EL (cell line): Measurements from ENCODE around the gene MMP26.
A peak's percentile ranks its signal among the peaks of the same experiment; 100 is the strongest.
"Not testable (repeated sequence)": the region's sequence is repeated elsewhere in the genome, so short reads cannot be mapped to it uniquely, and the experiment has no call there.

ENCODE experiments used
- DNase-seq: peaks from one replicate; pipeline ENCODE4 v3.0.0-alpha.2; 2016

Gene MMP26

DNA sequence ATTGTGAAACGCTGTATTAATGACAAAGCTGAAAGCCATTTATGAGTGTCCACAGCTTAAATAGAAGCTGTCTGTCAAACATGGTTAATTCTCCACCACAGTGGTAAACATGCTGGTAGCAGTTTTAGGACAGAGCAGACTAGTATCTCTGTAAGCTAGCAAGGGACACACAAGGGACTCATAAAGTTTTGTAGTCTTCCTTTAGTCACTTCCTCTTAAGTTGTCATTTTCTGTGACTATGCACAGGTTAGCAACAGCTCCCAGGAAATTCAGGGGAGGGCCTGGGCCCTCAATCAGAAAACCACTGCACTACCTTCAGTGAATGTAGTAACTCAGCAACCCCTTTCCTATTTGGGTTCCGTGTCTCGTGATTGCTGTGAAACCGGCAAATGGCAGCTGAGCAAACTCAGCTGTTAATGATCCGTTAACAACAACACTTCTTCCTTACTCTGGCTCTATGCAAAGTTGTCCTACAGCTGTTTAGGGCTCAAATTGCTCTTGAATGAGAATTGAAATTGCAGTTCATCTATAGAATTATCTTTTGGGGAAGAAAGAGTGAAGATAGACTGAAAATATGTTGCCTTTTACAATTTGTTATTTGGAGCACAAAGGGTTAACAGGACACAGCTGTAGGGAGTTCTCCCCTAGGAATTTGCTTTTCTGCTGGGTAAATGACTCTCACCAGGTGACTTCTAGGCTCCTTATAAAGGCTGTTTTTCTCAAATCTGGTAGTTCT, at the start of gene MMP26:
Gene MMP26 (plus strand): TSS at position 731 of the 736 bp plus-strand sequence.
- DNase-seq = no peak

- no peak for DNase-seq
Observed at GRCh38 chr11:4658629-4659445, 45.7 kb upstream of the MMP26 start.

- no peak for DNase-seq
Observed at GRCh38 chr11:4662876-4663275, 41.7 kb upstream of the MMP26 start.

DNA sequence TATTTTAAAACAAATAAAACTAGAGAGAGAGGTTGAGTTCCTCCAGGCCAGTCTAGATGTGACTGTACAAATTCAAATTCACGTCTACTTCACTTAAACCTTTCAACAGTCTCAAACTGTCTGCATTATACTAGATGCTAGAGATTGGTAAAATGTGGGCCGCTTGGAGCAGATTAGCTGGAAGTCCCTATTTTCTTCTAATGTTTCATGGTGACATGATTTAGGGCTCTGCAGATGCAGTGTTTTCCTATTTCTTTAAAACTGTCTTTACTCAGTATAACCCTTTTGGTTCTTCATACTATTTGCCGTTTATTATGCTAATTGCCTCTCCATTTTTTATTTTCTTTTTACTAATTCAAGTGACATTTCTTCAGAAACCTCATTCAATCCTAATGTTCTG, 40.4 kb upstream of the MMP26 start:
- DNase-seq = no peak

- DNase-seq = no peak
Observed at GRCh38 chr11:4664786-4665185, 39.8 kb upstream of the MMP26 start.

- DNase-seq = no peak
Observed at GRCh38 chr11:4665424-4665823, 39.2 kb upstream of the MMP26 start.

DNA sequence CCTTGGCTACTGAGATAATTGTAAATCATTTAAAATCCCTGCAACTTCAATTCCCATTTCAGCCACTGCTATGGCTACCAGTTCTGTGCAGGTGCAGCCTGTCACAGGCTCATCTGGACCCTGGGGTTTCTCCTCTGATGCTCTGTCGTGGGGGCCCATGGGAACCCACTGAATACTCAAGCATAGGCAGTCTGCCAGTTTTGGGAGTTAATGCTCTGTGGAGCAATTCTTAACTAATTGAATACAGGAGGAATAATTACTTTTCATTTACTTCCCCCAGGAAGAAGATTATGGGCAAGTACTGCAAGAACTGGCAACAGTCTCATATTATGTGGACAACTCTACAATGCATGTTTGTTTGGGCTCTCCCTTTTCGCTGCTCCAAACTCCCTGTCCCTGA, 32.8 kb upstream of the MMP26 start:
- no peak for DNase-seq

DNA sequence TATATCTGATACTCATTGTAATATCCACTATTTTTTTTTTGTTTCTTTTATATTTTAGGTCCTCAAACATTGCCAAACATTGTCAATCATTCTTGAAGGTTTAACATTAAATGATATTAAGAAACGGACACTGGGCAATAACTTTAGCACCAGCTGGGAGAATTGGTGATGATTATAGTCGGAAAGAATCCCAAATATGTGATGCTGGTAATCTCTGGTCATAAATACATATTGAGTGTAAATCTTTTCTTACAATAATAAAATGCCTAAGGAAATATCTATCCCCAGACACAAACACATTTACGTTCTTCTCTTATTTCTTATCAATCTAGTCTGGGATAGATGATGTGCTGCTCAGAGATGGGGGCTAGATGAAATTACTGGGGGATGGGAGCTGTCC, 32.1 kb upstream of the MMP26 start:
- peak; percentile 67 for DNase-seq

- DNase-seq = no peak
Observed at GRCh38 chr11:4673781-4674180, 30.8 kb upstream of the MMP26 start.

- DNase-seq = no peak
Observed at GRCh38 chr11:4677948-4678347, 26.6 kb upstream of the MMP26 start.

DNA sequence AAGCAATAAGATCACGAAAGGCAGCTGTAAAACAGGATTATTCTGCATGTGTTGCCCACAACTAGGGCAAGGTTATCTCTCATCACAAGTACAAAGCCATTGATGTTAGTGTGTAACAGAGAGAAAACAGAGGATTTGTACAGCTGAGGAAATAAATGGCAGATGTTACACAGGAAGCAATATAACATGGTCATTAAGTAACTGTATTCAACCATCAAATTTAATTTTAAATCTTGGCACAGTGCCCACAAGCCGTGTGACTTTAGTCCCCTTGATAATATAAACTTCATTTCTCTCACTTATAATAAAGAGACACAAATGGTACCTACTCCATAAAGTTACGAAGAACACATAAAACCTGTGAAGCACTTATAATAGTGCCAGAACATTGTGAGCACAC, 24.2 kb upstream of the MMP26 start:
- DNase-seq = no peak

- peak; percentile 53 for DNase-seq
Observed at GRCh38 chr11:4682623-4683419, 21.8 kb upstream of the MMP26 start.

DNA sequence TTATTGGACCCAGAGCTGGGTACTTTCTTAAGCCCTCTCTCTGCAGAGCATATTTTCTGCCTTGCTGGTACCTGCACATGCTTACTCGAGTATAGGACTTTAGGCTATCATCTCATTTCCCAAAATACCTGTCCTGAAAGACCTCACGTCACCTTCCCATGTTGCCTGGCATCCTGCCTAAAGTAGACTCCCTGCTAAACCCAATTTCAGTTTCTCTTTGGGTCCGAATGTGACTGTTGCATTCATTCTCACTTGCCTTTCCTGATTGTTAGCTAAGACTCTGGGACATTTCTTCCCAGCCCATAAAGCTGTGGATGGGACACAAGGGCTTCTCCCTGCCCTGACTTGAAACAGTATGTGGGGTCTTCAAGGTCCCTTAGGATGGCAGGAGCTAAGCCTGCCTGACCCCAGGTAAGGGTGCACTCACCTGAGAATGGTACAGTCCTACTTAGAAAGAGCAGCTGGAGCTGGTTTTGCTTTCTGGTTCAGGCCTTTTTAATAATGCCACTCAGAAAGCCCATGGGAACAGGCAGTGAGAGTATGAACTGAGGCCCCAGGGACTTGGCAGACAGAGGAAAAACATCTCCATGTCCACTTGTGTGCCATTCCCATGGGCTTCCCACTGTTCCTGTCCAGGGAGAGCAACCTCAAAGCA, 19.8 kb upstream of the MMP26 start:
- no peak for DNase-seq

GRCh38 chr11:4695442-4695841, 9.1 kb upstream of the MMP26 start:
- no peak for DNase-seq

GRCh38 chr11:4697585-4697984, 7.0 kb upstream of the MMP26 start, which contains the start of gene OR51E2:
OR51E2 (minus strand) TSS chr11:4697853; CDS start chr11:4682711, 15,142 bp downstream.
- peak; percentile 39 for DNase-seq

DNA sequence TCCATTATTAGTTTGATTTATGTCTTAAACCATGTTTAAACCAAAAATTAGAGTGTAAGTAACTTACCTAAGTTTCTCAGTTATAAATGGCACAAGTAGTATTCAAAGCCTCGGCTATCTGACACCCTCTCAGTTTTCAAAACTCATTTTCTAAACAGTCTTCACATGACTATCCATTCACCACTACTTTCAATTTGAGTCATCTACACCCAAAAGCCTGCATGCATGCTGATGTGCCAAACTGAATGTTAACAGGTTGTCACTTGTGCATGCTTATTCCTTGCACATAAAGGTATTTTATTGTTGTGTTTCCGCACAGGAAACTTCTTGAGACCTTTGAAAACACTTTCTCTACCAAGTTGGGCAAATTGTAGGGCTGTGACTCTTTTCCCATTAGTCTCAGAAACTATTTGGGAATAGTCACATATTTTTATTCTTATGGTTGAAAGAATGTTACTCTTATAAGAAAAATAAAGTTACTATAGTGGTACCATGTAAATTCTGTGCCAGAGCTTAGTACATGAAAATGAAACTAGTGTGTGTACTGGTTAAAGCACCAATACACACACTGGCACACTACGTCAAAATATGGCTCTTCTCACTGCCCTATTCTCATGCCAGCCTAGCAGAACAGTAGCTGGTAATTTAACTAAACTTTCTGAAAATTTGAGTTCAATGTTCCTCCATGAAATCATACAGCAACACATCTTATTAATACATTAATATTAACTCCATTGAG, 4.7 kb upstream of the MMP26 start:
- DNase-seq = no peak

- DNase-seq = no peak
Observed at GRCh38 chr11:4700436-4700820, 4.2 kb upstream of the MMP26 start.

- DNase-seq = no peak
Observed at GRCh38 chr11:4704790-4705334, 278 bp downstream of the MMP26 start.

DNA sequence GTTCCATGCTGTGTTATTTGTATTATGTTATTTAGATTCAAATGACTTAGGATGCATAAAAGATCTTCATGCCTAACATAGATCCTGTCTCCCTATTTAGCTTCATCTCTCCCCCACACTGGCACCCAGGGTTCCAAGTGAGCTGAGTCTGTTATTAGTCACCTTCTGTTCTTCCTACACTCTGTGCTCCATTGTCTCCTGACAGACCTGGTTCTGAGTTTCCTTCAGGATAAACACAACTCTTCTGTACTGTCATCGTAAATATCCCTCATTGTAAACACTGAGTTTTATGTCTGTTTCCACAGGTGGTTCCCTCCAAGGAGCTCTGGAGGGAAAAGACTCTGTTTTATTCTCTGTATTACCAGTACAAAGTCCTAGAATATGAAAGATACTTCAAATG, 8.7 kb downstream of the MMP26 start:
- no peak for DNase-seq

DNA sequence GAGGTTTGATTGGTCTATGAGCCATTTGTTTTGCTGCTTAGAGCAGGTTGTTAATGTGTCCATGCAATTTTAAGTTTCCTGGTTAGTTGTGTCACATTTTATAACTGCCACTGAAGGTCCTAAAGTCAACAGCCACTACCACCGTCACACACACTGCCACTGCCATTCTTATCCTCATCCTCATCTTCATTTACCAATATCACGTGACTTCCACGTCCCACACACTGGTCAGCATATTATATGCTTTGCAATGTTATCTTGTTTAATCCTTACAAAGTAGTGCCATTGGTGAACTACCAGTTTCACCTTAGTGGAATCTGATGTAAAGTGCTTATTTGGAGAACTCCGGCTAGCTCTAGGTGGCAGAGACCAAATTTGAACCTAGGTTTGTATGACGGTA, 9.7 kb downstream of the MMP26 start:
- DNase-seq = no peak

DNA sequence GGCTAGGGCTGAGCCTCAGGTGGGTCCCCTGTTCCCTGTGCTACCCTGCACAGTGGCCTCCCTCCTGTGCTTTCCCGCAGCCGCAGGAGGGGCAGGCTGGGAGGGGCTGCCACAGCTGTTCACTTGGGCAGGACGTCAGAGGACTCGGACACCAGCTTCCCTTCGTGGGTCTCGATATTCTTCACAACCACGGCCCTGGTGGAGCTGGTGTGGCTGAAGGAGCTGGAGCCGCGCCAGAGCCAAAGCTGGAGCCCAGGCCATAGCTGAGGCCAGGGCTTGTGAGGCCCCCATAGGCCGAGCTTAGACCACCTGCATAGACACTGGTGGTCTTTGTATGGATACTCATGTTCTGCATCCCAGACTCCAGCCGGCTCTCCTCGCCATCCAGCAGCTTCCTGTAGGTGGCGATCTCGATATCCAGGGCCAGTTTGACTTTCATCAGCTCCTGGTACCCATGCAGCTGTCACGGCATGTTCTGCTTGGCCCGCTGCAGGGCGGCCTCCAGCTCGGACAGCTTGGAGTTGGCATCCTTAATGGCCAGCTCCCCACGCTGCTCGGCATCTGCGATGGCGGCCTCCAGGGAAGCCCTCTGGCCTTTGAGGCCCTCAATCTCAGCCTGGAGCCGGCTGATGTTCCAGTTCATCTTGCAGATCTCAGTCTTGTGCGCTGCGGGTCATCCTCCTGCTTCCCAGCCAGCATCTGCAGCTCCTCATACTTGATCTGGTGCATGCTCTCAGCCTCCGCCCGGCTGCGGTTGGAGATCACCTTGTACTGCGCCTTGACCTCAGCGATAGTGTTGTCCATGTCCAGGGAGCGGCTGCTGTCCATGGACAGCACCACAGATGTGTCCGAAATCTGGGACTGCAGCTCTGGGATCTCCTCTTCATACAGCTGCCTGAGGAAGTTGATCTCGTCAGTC, 18.3 kb downstream of the MMP26 start:
- DNase-seq = not testable (repeated sequence)
